GM23248 (cell line): Measurements from ENCODE around the gene AQP7.
"Not testable (repeated sequence)": the region's sequence is repeated elsewhere in the genome, so short reads cannot be mapped to it uniquely, and the experiment has no call there.

Experiments
- EZH2 ChIP-seq: fragments of 200-600 bp; sonication (generic); IDR thresholded peaks from 2 replicates; pipeline ENCODE4 v1.6.1; 2018; ENCODE audit warnings: antibody characterized with exemption, mild to moderate bottlenecking; ENCODE audit not compliant: insufficient read depth, poor library complexity, severe bottlenecking
- EZH2phosphoT487 ChIP-seq: fragments of 200-600 bp; sonication (generic); IDR thresholded peaks from 2 replicates; pipeline ENCODE4 v1.6.1; 2018; ENCODE audit warnings: antibody characterized with exemption, moderate library complexity, mild to moderate bottlenecking, low read depth; ENCODE audit not compliant: insufficient read depth

GRCh38 chr9:33402371-33402770, at the start of gene AQP7:
- not testable (repeated sequence) for TF ChIP-seq EZH2phosphoT487, EZH2
